ENCODE data around the gene MLKL.

Gene MLKL

GRCh38 chr16:74700438-74701225 lies at the start of gene MLKL:
TSS of gene MLKL (minus strand) at chr16:74700862. CDS start at chr16:74695757, 5,105 bp downstream.
- peak; percentile 87 for DNase-seq

- no peak for DNase-seq
Measured at GRCh38 chr16:74749291-74750055, 48.8 kb upstream of the MLKL start.

GRCh38 chr16:74748616-74749026 lies 48.0 kb upstream of the MLKL start:
- DNase-seq = no peak

GRCh38 chr16:74747716-74748615 lies 47.3 kb upstream of the MLKL start:
- no peak for DNase-seq

GRCh38 chr16:74745926-74746325 lies 45.3 kb upstream of the MLKL start:
- DNase-seq = no peak

GRCh38 chr16:74745109-74745615 lies 44.5 kb upstream of the MLKL start:
- no peak for DNase-seq

- DNase-seq = no peak
Measured at GRCh38 chr16:74744566-74744965, 43.9 kb upstream of the MLKL start.

- DNase-seq = peak; percentile 17
Measured at GRCh38 chr16:74743668-74744299, 43.1 kb upstream of the MLKL start.

- no peak for DNase-seq
Measured at GRCh38 chr16:74743045-74743667, 42.5 kb upstream of the MLKL start.

- DNase-seq = no peak
Measured at GRCh38 chr16:74742051-74742481, 41.4 kb upstream of the MLKL start.

- DNase-seq = no peak
Measured at GRCh38 chr16:74740795-74741304, 40.2 kb upstream of the MLKL start.

GRCh38 chr16:74739275-74739674 lies 38.6 kb upstream of the MLKL start:
- DNase-seq = no peak

- DNase-seq = no peak
Measured at GRCh38 chr16:74738816-74739215, 38.2 kb upstream of the MLKL start.

- DNase-seq = peak; percentile 53
Measured at GRCh38 chr16:74738113-74738541, 37.5 kb upstream of the MLKL start.

- DNase-seq = no peak
Measured at GRCh38 chr16:74737521-74737920, 36.9 kb upstream of the MLKL start.

- DNase-seq = no peak
Measured at GRCh38 chr16:74736531-74737157, 36.0 kb upstream of the MLKL start.

- no peak for DNase-seq
Measured at GRCh38 chr16:74735554-74735953, 34.9 kb upstream of the MLKL start.

- no peak for DNase-seq
Measured at GRCh38 chr16:74735162-74735452, 34.4 kb upstream of the MLKL start.

GRCh38 chr16:74734361-74735161 lies 33.9 kb upstream of the MLKL start:
- DNase-seq = no peak

- DNase-seq = no peak
Measured at GRCh38 chr16:74732707-74733350, 32.2 kb upstream of the MLKL start.
